Cerebellar cortex (tissue), 1 donor: Measurements from ENCODE around the gene MORC3.
"Not testable (repeated sequence)": the region's sequence is repeated elsewhere in the genome, so short reads cannot be mapped to it uniquely, and the experiment has no call there.

ENCODE experiments used
- DNase-seq: peaks from one replicate; pipeline ENCODE4 v3.0.0-alpha.2; 2015; ENCODE audit warnings: low spot score

MORC3 gene

DNA sequence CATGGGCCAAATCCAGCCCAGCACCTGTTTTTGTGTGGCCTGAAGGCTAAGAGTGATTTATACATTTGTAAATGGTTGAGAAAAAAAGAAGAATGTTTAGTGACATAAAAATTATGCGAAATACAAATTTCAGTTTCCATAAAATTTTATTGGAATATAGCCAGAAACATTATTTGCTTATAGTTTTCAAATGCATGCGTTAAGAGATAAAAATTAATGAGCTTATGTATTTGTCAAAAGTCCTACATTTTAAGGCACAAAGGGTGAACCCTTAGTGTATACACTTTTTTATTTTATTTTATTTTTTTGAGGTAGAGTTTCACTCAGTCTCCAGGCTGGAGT, 2.1 kb downstream of the MORC3 start:
- DNase-seq = no peak

DNA sequence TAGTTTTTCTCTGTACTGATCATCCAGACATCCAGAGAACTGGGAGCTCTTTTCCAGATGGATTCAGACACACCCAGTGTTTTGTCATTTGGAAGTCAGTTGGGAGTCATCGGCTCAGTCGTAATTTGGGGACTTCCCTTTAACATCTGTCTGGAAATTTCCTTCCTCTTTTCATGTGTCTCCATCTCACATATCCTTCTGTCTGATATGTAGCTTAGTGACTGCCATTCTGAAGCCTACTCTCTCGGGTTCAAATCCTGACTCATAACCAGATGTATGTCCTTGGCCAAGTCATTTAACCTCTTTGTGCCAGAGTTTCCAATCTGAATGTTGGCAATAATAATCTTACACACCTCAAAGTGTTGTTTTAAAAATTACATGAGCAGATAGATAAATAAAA, 3.0 kb downstream of the MORC3 start:
- no peak for DNase-seq

DNA sequence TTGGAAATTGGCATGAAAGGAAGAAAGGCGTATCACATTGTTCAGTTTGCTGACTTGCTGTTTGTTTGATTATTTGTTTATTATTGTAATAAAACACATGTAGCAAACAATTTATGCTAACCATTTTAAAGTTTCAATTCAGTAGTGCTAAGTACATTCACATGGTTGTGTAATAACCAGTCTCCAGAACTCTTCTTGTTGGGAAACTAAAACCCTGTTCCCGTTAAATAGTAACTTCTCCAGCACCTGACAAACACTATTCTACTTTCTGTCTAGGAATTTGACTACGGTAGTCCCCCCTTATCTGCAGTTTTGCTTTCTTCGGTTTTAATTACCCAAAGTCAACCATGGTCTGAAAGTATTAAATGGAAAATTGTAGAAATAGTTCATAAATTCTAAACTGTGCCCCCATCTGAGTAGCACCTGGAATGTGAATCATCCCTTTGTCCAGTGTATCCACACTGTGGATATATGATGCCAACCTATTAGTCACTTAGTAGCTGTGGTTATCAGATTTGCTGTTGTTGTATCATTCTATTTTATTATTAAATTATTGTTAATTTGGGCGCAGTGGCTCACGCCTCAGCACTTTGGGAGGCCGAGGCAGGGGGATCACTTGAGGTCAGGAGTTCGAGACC, 5.5 kb downstream of the MORC3 start:
- no peak for DNase-seq

DNA sequence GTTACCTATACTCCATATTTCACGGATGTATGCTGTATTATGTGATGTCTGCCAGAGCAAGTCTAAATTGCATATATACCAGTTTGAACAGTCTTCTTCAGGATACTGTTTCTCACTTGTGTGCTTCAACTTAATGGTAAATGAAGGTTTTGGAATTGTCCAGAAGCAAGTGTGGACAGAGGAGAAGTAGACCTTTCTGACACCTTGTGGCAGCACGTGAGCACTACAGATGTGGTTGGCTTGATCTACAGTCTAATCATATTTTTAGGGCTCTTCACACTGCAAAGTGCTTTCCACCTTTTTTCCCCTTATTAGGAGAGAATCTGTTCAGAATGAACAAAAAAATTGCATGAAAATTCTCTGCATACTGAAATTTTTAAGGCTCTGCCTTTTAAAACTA, 10.9 kb downstream of the MORC3 start:
- DNase-seq = peak; percentile 69

DNA sequence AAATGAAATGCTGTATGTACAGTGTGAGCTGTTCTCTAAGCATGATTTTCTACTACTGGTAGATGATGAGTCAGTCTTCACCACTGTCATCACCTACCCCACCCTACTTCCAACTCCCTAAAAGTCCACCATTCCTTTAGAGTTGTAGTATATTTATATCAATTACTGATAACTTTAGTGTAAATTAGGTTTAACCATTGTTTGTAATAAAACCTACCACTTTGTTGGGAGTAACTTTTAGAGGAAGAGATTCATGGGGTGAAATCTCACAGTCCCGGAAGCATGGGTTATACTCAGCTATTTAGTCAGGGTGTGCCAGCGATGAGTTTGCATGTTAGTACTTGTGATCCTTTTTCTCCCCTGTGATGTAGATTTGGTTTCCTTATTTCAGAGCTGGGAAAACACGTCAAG, 17.1 kb downstream of the MORC3 start:
- no peak for DNase-seq

DNA sequence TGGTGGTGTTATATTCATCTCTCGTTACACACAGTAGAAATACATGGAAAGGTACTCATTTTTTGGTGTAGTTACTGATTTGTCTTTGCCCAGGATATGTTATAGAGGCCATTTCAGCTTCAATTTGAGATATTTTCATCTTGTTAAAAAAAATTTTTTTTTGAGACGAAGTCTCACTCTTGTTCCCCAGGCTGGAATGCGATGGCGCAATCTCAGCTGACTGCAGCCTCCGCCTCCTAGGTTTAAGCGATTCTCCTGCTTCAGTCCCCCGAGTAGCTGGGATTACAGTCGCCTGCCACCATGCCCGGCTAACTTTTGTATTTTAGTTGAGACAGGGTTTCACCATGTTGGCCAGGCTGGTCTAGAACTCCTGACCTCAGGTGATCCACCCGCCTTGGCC, 19.0 kb downstream of the MORC3 start:
- DNase-seq = no peak

DNA sequence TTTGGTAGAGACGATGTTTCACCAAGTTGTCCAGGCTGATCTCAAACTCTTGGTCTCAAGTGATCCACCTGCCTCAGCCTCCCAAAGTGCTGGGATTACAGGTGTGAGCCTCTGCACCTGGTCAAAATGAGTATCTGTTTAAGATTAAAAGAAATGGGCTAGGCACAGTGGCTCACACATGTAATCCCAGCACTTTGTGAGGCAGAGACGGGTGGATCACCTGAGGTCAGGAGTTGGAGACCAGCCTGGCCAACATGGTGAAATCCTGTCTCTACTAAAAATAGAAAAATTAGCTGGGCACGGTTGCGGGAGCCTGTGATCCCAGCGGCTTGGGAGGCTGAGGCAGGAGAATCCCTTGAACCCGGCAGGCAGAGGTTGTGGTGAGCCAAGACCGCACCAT, 22.6 kb downstream of the MORC3 start:
- not testable (repeated sequence) for DNase-seq

DNA sequence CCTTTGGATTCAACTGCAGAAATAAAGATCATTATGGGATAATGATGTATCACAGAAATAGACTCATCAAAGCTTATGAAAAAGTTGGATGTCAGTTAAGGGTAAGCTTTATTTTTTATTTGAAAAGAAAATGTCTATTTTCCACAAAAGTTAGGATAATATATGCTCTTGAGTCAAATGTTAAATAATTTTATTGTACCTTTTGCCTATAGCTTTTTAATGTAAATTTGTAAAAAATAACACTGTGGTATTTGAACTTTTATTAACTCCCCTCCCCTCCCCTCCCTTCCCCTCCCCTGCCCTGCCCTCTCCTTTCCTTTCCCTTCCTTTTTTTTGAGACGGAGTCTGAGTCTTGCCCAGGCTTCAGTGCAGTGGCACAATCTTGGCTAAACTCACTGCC, 24.9 kb downstream of the MORC3 start:
- no peak for DNase-seq

DNA sequence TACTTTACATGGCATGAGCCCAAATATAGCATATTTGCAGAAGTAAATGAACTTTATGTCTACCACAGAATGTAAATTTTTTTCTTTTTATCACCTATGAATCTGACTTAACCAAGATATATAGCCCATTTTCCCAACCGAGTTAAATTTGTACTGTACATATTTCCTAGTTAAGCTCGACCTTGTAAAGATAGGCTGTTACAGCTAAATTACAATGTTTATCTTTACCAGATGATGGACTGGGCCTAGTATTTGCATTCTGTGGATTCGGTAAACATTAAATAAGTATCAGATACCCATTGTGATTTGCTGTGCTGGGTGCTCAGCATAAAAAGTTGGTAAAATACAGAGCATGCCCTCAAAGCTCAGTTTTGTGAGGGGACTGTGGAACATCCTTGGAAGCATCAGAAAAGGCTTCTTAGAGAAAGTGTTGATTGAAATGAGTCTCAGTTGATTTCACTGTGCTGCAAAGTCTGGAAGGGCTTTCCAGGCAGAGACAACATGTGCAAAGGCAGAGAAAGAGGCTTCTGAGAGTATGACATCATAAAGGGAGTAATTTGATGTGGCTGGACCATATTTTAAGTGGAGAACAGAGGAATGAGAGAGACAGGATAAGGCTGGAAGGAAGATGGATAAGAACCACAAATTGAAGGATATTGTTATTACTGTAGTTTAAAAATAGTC, 27.4 kb downstream of the MORC3 start:
- DNase-seq = no peak

DNA sequence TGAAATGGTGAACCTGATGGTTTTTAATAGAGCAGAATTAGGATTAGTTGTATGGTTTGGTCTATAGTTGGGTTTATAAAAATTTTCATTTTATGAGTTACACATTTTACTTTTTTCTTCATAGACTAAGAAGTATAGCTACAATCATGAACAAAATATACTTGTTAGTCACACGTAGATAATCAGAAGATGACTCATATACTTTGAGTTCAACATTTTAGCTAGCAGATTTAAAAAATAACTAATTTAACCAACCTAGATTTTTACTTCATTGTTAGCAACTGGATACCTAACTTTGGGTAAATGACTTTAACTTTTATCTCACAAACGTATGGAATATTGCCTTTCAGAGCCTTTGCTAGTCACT, 27.9 kb downstream of the MORC3 start:
- no peak for DNase-seq

DNA sequence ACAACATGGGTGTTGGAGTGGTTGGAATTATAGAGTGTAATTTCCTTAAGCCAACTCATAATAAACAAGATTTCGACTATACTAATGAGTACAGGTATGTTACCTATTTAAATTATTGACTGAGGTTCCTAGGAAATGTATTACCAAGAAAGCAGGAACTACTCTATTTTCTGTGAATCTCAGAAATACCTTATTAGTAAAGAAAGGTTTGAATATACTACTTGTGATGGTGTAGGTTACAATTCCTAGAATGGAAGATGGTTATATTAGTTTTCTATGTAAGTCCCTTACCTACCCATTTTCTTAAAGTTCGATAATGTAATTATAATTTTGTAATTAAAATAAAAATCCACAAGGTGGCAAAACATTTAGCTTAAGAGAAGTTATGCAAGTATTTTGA, 29.3 kb downstream of the MORC3 start:
- DNase-seq = no peak

DNA sequence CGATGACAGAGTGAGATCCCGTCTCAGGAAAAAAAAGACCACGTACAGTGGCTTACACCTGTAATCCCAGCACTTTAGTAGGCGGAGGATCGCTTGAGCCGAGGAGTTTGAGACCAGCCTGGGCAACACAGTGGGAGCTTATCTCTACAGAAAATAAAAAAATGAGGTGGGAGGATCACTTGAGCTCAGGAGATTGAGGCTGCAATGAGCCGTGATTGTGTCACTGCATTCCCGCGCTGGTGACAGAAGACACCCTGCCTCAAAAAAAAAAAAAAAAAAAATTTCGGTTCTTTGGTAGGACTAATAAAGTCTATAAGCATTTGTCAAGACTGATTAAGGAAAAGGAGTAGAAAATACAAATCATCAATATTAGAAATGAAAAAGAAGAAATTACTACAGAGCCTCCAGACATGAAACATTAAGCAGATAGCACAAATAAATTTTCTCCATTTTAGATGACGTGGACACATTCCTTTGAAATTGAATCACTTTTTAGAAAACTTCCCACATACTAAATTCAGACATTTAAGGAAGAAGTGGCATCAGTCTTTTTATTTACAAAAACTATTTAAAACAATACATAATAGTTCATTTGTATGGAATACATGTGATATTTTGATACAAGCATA, 30.4 kb downstream of the MORC3 start:
- no peak for DNase-seq

DNA sequence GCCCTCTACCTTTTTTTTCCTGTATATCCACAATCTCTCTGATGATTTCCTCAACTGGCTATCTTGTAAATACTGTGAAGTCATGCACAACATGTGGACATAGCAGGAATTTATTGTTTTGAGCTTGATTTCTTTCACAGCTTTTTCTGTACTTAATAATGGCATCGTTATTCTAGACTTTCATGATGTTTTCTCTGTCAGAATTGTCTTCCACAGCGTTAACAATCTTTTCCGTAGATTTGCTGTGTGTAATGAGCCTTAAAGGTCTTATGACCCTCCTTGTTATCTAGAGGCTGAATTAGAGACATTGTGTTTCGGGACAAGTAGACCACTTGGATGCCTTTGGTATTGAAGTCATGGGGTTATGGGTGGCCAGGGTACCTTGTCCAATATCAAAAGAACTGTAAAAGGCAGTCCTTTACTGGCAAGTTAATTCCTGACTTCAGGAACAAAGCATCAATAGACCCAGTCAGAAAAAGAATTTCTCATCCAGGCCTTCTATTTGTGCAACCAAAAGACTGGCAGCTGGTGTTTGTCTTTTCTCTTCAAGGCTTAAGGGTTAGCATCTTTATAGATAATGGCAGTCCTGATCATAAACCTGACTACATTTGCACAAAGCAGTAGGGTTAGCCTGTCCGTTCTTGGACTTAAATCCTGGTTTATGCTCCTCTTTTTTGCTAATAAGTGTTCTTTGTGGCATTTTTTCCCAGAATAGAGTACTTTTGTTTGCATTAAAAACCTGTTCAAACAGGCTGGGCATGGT, 35.1 kb downstream of the MORC3 start:
- no peak for DNase-seq

DNA sequence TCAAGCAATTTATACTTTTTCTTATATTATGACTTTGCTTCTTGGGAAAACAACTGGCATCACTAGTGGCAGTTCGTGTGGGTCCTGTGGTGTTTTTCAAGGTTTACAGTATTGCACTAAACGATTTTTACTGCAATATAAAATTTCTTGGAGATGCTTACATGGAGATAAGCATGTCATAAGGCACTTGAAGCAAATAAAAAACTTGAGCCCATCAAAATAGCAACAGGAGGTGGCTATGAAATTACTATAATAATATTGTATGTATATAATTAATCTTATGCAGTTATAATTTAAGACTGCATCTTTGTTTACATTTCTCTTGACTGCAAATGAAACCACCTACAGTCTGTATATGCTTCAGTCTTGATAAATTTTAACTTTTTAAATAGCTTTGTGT, 35.9 kb downstream of the MORC3 start:
- DNase-seq = no peak

DNA sequence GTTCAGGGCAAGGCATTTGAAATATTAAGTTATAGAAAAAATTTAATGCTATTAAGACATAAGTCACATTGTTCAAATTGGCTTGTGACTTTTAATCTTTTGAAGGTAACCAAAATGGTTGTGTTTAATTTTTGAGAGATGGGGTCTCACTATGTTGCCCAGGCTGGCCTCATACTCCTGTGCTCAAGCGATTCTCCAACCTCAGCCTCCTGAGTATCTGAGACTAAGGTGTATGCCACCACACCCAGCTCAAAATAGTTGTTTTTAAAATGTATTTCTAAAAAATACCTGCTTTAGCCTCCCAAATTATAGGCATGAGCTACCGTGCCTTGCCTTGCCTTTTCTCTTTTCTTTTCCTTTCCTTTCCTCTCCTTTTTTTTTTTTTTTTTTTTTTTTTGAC, 39.2 kb downstream of the MORC3 start:
- no peak for DNase-seq

DNA sequence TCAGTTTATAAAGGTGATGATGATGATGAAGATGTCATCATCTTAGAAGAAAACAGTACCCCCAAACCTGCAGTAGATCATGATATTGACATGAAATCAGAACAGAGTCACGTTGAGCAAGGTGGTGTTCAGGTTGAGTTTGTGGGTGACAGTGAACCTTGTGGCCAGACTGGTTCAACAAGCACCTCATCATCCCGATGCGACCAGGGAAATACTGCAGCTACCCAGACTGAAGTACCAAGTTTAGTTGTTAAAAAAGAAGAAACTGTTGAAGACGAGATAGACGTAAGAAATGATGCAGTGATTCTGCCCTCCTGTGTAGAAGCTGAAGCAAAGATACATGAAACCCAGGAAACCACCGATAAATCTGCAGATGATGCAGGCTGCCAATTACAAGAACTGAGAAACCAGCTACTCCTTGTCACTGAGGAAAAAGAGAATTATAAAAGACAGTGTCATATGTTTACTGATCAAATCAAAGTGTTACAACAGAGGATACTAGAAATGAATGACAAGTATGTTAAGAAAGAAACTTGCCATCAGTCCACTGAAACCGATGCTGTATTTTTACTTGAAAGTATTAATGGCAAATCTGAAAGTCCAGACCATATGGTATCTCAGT, 49.2 kb downstream of the MORC3 start:
- DNase-seq = no peak

DNA sequence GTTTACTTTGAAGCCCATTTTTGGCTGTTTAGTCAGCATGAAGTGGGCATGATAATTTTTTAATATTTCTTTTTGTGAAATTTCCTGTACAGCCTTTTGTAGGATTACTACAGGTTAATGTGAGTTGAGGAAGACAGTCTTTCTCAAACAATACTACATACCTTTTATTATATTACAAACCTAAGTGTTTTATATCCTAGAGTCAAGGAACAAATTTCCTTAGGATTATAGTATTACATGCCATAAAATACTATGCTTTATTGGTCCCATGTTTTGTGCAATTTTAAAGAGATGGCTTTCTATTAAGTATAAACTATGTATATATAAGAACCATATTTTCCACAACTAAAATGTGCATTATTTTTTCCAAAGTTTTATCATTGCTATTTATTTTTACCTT, 56.0 kb downstream of the MORC3 start:
- DNase-seq = no peak

DNA sequence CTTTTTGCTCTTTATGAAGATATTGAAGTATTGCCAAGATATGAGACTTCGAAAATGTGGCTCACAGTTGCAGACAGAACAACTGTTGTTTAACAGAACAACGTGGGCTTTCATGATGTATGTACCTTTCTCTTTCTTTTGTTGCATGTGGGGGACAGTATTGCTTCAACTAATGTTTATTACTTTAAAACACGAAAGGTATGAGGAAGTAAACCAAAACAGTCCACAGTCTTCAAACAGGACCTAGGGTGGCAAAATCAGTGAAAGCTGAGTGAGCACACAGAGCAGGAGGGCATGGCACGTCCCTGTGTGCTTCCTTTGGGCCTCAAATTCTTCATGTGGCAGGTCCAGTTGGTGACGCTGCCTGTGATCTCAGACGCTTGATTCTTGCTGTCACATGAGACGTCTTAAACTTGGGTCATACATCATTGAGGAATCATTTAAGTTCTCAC, 57.4 kb downstream of the MORC3 start:
- no peak for DNase-seq

DNA sequence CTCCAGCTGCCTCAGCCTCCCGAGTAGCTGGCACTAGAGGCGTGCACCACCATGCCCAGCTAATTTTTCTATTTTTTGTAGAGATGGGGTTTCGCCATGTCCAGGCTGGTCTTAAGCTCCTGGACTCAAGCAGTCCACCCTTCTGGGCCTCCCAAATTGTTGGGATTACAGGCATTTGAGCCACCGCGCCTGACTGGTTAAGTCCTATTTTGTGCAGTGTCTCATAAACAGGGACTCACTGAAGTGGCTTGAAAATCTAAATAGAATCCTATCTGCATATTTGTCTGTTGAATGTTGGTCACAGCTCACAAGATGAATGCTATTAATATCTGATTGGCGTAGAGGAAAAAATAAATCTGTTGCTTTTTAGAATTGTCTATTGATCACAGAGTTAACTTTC, 59.3 kb downstream of the MORC3 start:
- DNase-seq = no peak

DNA sequence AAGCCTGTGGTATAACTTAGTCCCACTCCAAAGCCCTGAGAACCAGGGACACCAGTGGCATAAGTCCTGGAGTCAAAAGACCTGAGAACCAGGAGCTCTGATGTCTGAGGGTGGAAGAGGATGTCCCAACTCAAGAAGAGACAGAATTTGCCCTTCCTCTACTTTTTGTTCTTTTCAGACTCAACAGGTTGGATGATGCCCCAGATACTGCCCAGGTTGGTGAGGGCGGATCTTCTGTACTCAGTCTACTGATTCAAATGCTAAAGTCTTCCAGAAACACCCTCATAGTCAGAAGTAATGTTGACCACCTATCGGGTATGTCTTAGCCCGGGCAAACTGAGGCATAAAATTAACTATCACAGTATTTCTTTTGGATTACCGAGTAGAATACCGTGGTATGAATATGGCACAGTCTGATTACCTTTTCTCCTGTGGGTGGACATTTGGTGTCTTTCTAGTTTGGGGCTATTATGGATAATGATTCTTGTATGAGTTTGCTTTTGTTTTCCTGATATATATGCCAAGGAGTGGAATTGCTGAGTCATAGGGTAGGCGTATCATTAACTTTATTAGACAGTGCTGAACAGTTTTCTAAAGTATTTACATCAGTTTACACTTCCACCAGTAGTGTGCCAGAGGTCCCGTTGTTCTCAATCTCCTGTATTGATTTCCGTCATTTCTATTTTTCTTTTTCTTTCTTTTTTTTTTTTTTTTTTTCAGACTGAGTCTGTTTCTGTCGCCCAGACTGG, 62.0 kb downstream of the MORC3 start:
- DNase-seq = no peak

DNA sequence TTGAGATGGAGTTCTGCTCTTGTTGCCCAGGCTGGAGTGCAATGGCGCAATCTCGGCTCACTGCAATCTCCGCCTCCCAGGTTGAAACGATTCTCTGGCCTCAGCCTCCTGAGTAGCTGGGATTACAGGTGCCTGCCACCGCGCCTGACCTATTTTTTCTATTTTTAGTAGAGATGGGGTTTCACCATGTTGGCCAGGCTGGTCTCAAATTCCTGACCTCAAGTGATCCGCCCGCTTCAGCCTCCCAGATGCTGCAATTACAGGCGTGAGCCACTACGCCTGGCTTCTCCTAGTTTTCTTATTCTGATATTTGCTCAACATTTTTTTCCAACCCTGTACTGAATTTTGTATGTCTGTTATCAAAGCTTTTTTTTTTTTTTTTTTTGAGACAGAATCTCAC, 62.7 kb downstream of the MORC3 start:
- DNase-seq = not testable (repeated sequence)

DNA sequence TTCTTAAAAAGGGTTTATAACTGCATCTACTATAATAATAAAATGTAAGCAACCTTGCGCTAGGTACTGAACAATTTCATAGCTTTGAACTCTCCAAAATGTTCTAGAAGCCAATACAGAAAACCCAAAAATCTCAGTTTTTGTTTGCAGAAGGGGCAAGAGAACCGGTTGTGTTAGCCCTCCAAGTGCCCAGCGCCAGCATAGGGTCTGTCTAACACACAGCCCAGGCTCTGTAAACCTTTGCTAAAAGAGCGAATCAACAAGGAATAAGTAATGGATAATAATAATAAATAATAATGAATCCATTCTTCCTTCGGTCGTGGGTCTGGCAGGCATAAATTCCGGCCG, 64.9 kb downstream of the MORC3 start:
- DNase-seq = no peak
